H54 (cell line): ENCODE results near the gene FOXC2.

Experiments used
- DNase-seq: peaks from one replicate; pipeline ENCODE4 v3.0.0; 2011; ENCODE audit warnings: low spot score, mixed read lengths; ENCODE audit not compliant: insufficient read length
- FAIRE-seq: peaks from 3 replicates; lab custom pipeline; 2011; peaks lifted over from hg19 to GRCh38; lab: Jason Lieb, UNC
- POLR2A ChIP-seq: IDR thresholded peaks from 2 replicates; pipeline ENCODE4 v1.6.1; 2011; ENCODE audit warnings: low read depth, mild to moderate bottlenecking, low read length

FOXC2 gene

GRCh38 chr16:86555704-86556075 is 10.9 kb upstream of the FOXC2 start:
- DNase-seq, result no peak
- no peak for FAIRE-seq
- TF ChIP-seq POLR2A, result no peak

- FAIRE-seq, result no peak
- no peak for TF ChIP-seq POLR2A
- no peak for DNase-seq
Measured at GRCh38 chr16:86556576-86556975, 10.1 kb upstream of the FOXC2 start.

GRCh38 chr16:86557587-86557986 is 9.0 kb upstream of the FOXC2 start:
- no peak for DNase-seq

GRCh38 chr16:86558355-86559193 is 8.1 kb upstream of the FOXC2 start:
- no peak for DNase-seq
- no peak for FAIRE-seq

More at GRCh38 chr16:86557587-86557986, 9.0 kb upstream of the FOXC2 start:
- no peak for TF ChIP-seq POLR2A
- no peak for FAIRE-seq

GRCh38 chr16:86559802-86560305 is 6.8 kb upstream of the FOXC2 start:
- FAIRE-seq (no peak), DNase-seq (no peak)
- TF ChIP-seq POLR2A, result no peak

More at GRCh38 chr16:86558355-86559193, 8.1 kb upstream of the FOXC2 start:
- no peak for TF ChIP-seq POLR2A

GRCh38 chr16:86562356-86562755 is 4.3 kb upstream of the FOXC2 start:
- TF ChIP-seq POLR2A, result no peak
- FAIRE-seq (no peak), DNase-seq (no peak)

GRCh38 chr16:86563469-86564345 is 2.9 kb upstream of the FOXC2 start:
- no peak for TF ChIP-seq POLR2A
- FAIRE-seq, result peak; percentile 45
- DNase-seq, result peak; percentile 82

GRCh38 chr16:86565181-86565631 is 1.4 kb upstream of the FOXC2 start:
- TF ChIP-seq POLR2A, result no peak
- DNase-seq (no peak), FAIRE-seq (no peak)

GRCh38 chr16:86565644-86566511 is 751 bp upstream of the FOXC2 start:
- FAIRE-seq, result no peak
- no peak for TF ChIP-seq POLR2A
- DNase-seq, result no peak

GRCh38 chr16:86566966-86567700 is 504 bp downstream of the FOXC2 start:
- TF ChIP-seq POLR2A, result no peak; the same call in 1 of the 2 replicates
- DNase-seq (no peak), FAIRE-seq (no peak)

- FAIRE-seq (no peak), DNase-seq (no peak)
- TF ChIP-seq POLR2A, result no peak
Measured at GRCh38 chr16:86567701-86568581, 1.3 kb downstream of the FOXC2 start.
